Pancreas (tissue), 10 donors: ENCODE results near the gene PIRT. TPM values are rescaled to one million over a fixed set of nuclear protein-coding genes. Genes with fewer than 3 reads are reported as not detected.

Experiments used
- ATAC-seq, 4 donors: fragments of 200-7000 bp; cut with Tn5 transposase; one replicate each; pipeline versions ENCODE4 v1.8.0 to v1.9.1; 2020; ENCODE audit warnings: mild to moderate bottlenecking in 4 of 4, moderate library complexity in 4 of 4
- DNase-seq, 6 donors: peaks; one replicate each; pipeline ENCODE4 v3.0.0-alpha.2; 2020
- FAIRE-seq: peaks from 2 replicates; lab custom pipeline; 2012; peaks lifted over from hg19 to GRCh38; lab: Jason Lieb, UNC
- H3K27ac ChIP-seq, 4 donors: fragments of 200-600 bp; sonication (generic); 1 replicate in 3 of 4; 2 replicates in 1 of 4; pipeline versions ENCODE4 v1.5.0 to v1.8.0; 2020
- H3K27me3 ChIP-seq, 4 donors: fragments of 200-600 bp; one replicate each; pipeline ENCODE4 v1.8.0; 2021
- H3K36me3 ChIP-seq, 3 donors: fragments of 200-600 bp; sonication (generic) in 1 of 3; one replicate each; pipeline versions ENCODE4 v1.5.0 to v1.8.0; 2020 to 2021
- H3K4me1 ChIP-seq, 3 donors: fragments of 200-600 bp; one replicate each; pipeline ENCODE4 v1.8.0; 2021
- H3K4me3 ChIP-seq, 4 donors: fragments of 200-600 bp; sonication (generic) in 2 of 4; one replicate each; pipeline versions ENCODE4 v1.5.0 to v1.8.0; 2020 to 2021
- H3K9me3 ChIP-seq, 4 donors: fragments of 200-600 bp; one replicate each; pipeline ENCODE4 v1.8.0; 2021
- CTCF ChIP-seq, 4 donors: fragments of 200-600 bp; sonication (generic) in 3 of 4; IDR thresholded peaks; one replicate each; pipeline versions ENCODE4 v1.5.0 to v1.8.0; 2021; ENCODE audit warnings: antibody characterized with exemption in 4 of 4
- WGBS, 2 donors: extraction: QIAGEN DNeasy Blood & Tissue Kit; methylation state at CpG; one replicate each; pipeline ENCODE4 v1.1.7; 2013; 5-methylcytosine and 5-hydroxymethylcytosine counted together
- intact Hi-C, 3 donors: fragments of 100-400 bp; cut with DNase I; formaldehyde crosslinking; loops; one replicate each; pipeline versions ENCODE4 v1.11.1 to v1.14.2; 2022
- polyA plus RNA-seq, 2 donors: library from polyadenylated mRNA; stranded (reverse); fragments of 200-250 nt; gene quantifications; one replicate each; pipeline ENCODE4 v1.2.3, GENCODE V29; 2013
- total RNA-seq, 6 donors: library from RNA; stranded (reverse); fragmentation: NEBNext Ultra II Directional in 4 of 6; extraction: Animal tissue kit (Norgen Biotek cat#: 25700) in 4 of 6; gene quantifications; one replicate each; pipeline versions ENCODE4 v1.2.1 to v1.2.4, GENCODE V29; 2021 to 2023
- donor health status: healthy with polysubstance abuse.
- donor health status: DM: no; HTN: no; CAD: no; lungs with moderate emphysema.
- donor health status: DM: no; HTN: no; CAD: no.
- donor health status: control.
- donor health status: control.
- donor health status: Bipolar disorder and iron deficiency.
- donor health status: DM: yes; HTN: yes; CAD: no.
- donor health status: DM: no; HTN: no; CAD: no.
- donor health status: DM: no; HTN: no; CAD: no.
- donor health status: DM: yes; HTN: yes; CAD: no.

Gene PIRT
- total and polyA plus RNA-seq, 8 donors: 0.03 to 0.28 (median 0.05) TPM; not detected in 3

- H3K36me3 ChIP-seq: no peaks in the 10 kb centered on the region
- no peaks in the 10 kb centered on the region for H3K4me1 ChIP-seq
- H3K27me3 ChIP-seq: no peaks in the 10 kb centered on the region
- peak in 1 of 6 donors; percentile 26 for DNase-seq
- H3K9me3 ChIP-seq: no peaks in the 10 kb centered on the region
- H3K4me3 ChIP-seq: no peak overlapping the region
- TF ChIP-seq CTCF (IDR thresholded peaks at IDR 0.05): no peak
- WGBS, 2 donors: 60 to 62% methylated on average over 6 of the region's 6 CpGs
- no peak for FAIRE-seq
- intact Hi-C loops: no loop called here
- no peak overlapping the region for H3K27ac ChIP-seq
- peak; percentile 51 to 79 (median 62) for ATAC-seq
Measured at GRCh38 chr17:10805911-10806310, 32.0 kb downstream of the PIRT start.

DNA sequence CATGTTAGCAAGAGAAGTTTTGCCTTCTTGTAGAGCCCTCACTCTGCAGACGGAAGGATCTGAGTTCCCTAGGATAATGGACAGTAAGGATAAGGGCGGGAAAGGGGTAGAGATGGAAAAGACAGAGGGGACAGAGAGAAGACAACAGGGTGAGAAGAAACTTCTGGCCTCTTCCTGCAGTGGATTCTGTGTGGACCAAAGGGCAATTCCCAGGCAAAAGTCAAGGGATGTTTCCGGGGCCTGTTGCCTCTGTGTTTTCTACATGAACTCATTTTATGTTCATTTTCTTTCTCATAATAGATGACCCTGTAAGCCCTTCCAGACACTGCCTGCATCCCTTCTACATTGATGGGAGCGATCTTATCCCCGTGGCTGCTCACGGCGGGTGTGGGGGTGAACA lies 33.3 kb downstream of the PIRT start:
- DNase-seq (no peak), ATAC-seq (no peak), FAIRE-seq (no peak)
- TF ChIP-seq CTCF (IDR thresholded peaks at IDR 0.05): no peak
- Histone ChIP-seq H3K9me3 (no peaks in the 10 kb centered on the region), H3K4me3 (no peak overlapping the region), H3K27ac (no peak overlapping the region), H3K36me3 (no peaks in the 10 kb centered on the region), H3K27me3 (no peaks in the 10 kb centered on the region), H3K4me1 (no peaks in the 10 kb centered on the region)
- 92% methylated on average over 7 of the region's 7 CpGs for WGBS, 2 donors
- intact Hi-C loops: no loop called here

DNA sequence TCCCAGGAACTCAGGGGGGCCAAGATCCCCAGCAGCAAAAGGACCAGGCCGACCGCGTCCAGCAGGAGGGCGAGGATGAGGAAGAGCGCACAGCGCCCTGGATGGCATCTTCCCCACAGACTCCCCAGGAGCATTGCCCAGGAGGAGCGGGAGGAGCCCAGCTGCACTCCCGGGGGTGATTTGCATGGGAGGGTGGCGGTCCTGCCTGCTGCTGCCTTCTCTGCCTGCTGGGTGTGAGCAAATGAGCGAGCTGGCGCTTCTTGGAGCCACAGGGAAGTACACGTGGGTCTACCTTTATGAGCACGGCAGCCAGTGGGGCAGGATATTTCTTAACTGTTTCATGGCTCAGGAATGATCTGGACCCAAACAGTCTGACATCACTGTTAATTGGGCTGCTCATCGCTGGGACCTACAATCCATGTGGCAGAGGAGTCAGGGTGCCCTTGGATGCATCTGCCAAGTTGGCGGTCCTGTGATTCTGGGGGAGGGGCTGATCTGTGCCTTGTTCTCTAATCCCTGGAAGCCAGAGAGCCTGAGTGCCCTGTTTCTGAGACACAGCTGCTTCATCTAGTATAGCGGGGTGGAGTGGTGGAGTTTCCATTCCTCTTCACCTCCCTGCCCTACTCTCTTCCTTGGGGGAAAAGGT lies 33.9 kb downstream of the PIRT start, which contains the start of gene TMEM238L:
Gene TMEM238L, minus strand, starts transcription at position 270 of the 646 bp plus-strand sequence. Its CDS starts 136 bp downstream, at position 134.
- Histone ChIP-seq H3K4me1 (peaks cover 0 to 5% (median under 1%) of the 10 kb centered on the region in 3 donors), H3K27me3 (no peaks in the 10 kb centered on the region), H3K27ac (no peak within 1 kb of the TSS), H3K36me3 (no peaks in the 10 kb centered on the region), H3K9me3 (no peaks in the 10 kb centered on the region), H3K4me3 (no peak within 1 kb of the TSS)
- intact Hi-C loops: no loop called here
- 81 to 89% methylated on average over 16 of the region's 16 CpGs for WGBS, 2 donors
- DNase-seq (no peak), ATAC-seq (no peak), FAIRE-seq (no peak)
- no peak for TF ChIP-seq CTCF (IDR thresholded peaks at IDR 0.05)

DNA sequence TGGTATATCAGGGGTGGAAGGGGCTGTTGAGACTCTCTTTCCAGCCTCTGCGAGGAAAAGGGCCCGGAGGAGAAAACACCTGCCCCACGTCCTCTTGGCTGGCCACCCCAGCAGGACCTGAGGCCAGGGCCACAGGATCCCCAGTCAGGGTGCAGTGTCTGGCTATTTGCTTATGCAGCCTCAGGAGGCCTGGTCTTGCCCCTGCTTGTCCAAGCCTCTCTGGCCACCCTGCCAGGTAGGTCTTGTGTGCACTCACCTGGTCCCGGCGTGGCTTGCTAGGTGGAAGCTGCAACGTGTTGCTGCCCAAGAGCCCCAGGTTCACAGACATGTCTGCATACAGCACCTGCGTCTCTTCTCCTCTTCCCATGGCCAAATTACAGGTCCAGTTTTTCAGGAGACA lies 34.5 kb downstream of the PIRT start:
- DNase-seq (no peak), ATAC-seq (no peak), FAIRE-seq (no peak)
- Histone ChIP-seq H3K4me3 (no peak overlapping the region), H3K9me3 (no peaks in the 10 kb centered on the region), H3K4me1 (peaks cover 0 to 8% (median 5%) of the 10 kb centered on the region in 3 donors), H3K27me3 (no peaks in the 10 kb centered on the region), H3K36me3 (no peaks in the 10 kb centered on the region), H3K27ac (no peak overlapping the region)
- intact Hi-C loops: no loop called here
- TF ChIP-seq CTCF (IDR thresholded peaks at IDR 0.05): no peak
- WGBS, 2 donors: 92 to 98% methylated on average over 7 of the region's 7 CpGs
